Brain pericyte (primary cell): ENCODE measurements around the gene IST1.
"Not testable (repeated sequence)": the region's sequence is repeated elsewhere in the genome, so short reads cannot be mapped to it uniquely, and the experiment has no call there.

Experiments used
- DNase-seq: peaks from one replicate; pipeline ENCODE4 v3.0.0-alpha.2; 2012; ENCODE audit warnings: low read depth, low spot score

Gene IST1

DNA sequence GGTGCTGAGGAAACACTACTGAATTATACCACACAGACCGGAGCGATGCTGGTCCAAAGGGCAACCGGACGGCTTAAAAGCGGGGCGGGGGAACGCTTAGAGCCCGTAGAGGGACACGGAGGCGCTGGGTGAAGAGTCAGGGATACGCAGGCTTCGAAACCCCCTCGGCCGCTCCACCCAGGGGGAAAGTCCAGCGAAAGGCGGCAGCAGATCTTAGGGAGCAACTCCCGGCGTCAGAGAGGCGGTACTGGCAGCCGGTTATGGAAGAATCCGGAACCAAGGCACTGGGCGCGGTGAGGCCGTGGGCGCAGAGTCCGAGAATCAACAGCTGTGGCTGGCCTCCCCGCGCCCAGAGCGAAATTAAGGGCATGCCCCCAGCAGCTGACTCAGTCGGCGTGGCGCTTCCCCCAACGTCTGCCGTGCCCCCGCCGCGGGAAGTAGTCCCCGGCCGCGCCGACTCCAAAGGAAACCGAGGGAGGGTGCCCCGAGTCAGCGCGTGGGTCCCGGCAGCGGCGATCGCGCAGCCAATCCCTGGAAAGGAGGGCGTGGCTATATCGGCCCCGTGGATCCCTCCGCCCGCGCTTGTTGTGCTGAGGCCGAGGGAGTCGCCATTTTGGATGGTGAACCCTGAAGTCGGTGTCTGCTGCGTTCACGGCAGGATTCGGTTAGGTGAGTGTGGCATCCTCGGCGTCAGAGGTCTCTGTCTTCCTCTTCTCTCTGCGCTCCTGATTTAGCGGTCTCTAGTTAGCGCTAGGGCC lies at the start of gene IST1:
Gene IST1, plus strand, starts transcription at position 611 of the 758 bp plus-strand sequence. CDS start 20,110 bp downstream, outside the sequence.
- peak; percentile 92 for DNase-seq

DNA sequence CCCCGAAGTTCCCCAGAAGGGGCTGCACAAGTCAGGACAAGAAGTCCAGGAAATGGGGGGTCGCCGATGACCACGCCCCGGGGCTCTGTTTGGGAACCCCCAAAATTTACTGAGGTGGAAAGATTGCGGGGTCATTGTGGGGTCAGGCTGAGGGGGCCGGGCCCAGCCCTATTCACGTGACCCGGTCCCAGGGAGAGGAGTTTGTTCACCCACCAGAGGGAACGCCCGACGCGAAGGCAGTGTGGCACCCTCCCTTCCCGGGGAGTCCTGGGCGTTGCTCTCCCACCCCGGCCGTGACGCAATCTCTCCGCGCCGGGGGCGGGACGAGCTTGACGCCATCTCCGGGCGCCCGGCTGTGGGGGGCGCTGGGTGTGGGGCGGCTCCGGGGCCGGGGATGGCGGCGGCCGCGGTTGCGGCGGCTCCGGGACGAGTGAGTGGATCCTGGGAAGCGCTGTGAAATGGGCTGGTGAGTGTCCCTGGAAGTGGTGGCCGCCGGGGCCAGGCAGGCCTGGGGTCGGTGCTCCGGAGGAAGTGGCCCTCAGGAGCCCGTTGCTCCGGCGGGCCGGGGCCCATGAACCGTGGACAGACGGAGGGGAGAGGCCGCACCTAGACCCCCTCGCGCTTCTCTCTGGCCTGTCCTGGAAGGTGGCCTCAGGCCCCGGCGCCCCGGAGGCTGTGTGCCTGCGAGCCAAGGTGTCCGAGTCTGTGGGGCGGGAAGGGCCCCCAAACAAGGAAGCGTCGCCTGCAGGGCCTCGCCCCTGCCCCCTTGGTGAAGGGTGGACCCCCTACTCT lies 49.5 kb upstream of the IST1 start, which contains the start of gene ATXN1L:
Gene ATXN1L, plus strand, starts transcription at position 338 of the 792 bp plus-strand sequence. CDS start 3,765 bp downstream, outside the sequence.
- peak; percentile 59 for DNase-seq

DNA sequence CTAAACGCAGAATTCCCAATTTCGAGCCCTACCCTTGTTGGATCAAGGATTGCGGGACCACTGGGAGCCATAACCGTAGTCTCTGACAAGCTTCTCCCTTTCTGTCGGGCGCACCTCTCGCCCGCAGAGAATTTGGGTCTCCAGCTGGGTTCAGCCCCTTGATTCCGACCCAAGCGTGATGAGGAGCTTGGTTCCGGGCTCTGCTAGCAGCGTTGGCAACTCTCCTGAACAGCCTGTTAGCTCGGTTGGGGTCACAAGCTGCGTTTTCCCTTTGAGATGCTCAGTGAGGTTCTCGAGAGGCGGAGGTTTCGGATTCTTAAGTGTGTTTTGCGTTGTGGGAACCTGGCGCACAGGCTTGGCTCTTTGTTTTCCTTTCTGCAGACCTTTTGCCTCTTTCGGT lies 48.9 kb upstream of the IST1 start:
- DNase-seq = no peak

DNA sequence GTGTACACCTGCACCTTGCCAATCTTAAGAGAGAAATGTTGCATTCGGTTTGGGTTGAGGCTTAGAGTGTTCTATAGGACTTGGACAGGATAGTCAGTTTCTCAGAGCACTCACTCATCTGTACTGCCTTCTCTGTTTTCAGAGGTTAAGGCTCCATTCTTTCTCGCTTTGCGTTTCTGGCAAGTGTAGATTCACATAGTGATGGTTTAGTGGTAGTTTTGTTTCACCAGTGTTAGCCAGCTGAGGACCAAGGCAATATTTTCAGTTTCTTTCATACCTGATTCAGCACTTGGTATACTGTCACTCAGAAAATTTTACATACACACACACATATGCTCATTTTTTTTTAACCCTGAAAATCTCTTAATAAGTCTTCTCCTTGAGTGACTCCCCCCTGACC lies 48.2 kb upstream of the IST1 start:
- DNase-seq = no peak

- DNase-seq = no peak
Observed at GRCh38 chr16:71848622-71849021, 46.7 kb upstream of the IST1 start.

DNA sequence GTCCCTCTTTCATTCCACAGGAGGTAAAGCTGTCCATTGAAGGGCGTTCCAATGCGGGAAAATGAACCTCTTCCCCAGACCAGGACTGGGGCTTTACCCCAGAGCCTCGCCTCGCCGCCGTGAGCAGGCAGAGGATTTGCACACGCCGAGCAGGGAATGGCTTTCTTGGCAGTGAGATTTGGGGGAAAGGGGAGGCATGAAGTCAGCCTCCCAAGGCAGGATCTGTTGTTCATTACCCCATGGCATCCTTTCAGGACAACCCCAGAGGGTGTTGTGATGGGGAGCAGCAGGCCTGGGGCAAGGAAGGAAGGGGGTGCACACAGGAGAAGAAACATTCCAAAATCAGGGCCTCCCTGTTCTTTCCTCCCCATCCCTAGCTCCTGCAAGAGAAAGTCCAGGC lies 43.6 kb upstream of the IST1 start:
- no peak for DNase-seq

- no peak for DNase-seq
Observed at GRCh38 chr16:71852158-71852557, 43.2 kb upstream of the IST1 start.

DNA sequence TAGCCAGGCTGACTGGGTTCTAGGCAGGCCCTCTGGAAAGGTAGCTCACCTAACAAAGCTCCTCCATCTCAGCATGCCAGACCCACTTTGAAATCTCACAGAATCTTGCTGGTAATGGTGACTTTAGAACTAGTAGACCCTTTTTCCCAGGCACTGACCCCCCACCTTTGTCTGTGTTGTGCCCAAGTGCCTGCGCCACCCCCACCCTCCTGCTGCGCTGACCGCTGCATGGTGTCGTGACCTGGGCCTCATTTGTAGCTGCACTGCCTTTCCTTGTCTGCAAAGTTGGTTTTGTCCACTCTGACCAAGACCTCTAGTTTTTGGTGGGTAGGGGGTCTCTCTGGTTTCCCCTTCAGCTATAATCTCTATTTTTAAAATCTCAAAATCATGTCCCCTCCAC lies 42.8 kb upstream of the IST1 start:
- DNase-seq = no peak

DNA sequence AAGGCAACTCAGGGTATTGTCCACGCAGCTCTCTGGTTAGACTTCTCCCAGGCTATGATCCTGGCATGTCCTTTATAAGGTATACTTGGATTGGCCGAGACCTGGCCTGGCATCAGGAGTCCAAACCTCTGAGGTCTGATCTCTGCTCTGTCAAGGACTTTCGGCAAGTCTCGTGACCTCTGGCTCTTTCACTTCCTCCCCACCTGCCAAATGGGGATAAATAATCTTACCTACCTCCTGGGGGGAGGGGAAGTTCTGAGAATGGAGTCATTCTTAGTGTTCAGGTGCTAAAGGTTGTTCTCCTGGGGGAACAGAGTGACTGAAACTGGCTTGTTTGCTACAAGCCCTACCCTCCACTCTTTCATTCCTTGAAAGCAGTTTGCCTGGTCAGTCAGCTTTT lies 41.9 kb upstream of the IST1 start:
- no peak for DNase-seq

GRCh38 chr16:71854369-71854948 lies 40.9 kb upstream of the IST1 start:
- no peak for DNase-seq

- DNase-seq = no peak
Observed at GRCh38 chr16:71855937-71856662, 39.2 kb upstream of the IST1 start.

- no peak for DNase-seq
Observed at GRCh38 chr16:71859762-71860521, 35.4 kb upstream of the IST1 start.

DNA sequence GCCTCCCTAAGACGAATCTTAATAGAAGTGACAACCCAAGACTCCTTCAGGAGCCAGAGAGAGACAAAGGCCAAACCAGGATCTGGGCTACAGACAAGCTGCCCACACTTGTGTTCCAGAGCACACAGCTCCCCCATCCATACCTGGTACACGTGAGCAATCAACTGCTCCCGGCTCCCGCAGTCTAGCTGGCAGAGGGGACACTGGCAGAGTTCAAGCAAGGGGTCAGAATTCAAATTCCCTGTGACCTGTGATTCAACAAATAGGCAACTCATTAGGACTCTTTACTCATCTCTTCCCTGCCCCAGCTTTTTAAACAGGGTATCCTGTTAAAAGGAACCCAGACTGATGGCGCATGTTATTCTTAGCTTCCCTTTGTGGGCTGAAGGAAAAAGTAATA lies 31.3 kb upstream of the IST1 start:
- DNase-seq = no peak

- no peak for DNase-seq
Observed at GRCh38 chr16:71865173-71865863, 30.0 kb upstream of the IST1 start.

DNA sequence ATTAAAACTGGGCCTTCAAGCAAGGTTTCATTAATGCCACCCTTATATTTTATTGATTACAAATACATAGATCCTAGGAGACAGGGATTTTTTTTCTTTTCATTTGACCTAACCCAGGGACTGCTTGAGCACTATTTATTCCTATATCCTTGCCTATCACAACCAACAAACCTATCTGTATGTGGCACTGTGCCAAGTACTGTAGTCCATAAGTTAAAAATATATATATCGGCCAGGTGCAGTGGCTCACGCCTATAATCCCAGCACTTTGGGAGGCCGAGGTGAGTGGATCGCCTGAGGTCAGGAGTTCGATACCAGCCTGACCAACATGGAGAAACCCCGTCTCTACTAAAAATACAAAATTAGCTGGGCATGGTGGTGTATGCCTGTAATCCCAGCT lies 28.2 kb upstream of the IST1 start:
- DNase-seq = not testable (repeated sequence)

- no peak for DNase-seq
Observed at GRCh38 chr16:71867939-71868338, 27.4 kb upstream of the IST1 start.

DNA sequence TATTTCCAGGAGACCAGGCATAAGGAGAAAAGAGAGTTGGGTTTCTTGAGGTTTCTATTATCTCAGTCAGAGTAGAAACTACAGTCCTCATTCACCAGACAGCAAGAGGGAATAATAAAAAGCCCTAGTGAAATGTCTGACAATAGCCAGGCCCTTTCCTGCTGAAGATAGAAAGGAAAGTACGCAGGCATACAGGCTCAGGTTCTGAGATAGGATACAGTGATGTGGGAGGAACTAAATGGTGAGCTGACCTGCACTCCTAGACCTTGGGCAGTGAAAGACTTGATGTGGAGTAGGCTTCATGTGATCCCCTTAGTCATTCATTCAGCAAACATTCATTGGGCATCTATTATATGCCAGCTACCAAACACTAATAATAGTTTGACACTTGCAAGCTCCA lies 26.2 kb upstream of the IST1 start:
- DNase-seq = no peak

DNA sequence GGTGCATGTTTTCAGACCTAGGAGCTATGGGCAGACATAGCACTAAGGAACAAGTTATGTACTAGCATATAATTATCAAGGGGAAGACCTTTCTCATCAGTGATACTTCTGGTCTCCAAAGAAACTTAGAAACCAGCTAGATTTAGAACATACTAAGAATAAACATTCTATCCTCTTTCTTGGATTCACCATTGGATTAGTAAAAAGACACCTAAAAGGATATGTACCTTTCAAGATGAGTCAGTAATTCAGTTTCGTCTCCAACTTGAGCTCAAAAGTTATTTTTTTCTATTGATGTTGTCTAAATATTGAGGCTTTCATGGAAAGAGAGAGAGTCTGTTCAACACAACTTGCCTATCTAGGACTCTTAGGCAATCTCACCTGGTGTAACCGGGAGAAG lies 24.5 kb upstream of the IST1 start:
- DNase-seq = no peak

DNA sequence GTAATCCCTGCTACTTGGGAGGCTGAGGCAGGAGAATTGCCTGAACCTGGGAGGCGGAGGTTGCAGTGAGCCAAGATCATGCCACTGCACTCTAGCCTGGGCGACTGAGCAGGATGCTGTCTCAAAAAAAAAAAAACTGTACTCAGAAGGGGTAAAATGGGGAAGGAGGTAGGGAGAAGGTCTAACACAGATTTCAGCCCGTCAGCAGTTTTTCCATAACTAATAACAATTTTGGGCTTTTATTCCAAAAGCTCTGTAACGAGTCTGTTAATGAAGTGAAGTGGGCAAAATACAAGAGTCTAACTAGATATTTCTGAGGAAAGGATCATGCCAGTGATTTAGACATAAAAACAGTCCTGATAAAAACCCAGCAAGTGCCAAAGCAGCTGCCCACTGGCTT lies 22.1 kb upstream of the IST1 start:
- DNase-seq = no peak

- DNase-seq = no peak
Observed at GRCh38 chr16:71878911-71879310, 16.4 kb upstream of the IST1 start.

DNA sequence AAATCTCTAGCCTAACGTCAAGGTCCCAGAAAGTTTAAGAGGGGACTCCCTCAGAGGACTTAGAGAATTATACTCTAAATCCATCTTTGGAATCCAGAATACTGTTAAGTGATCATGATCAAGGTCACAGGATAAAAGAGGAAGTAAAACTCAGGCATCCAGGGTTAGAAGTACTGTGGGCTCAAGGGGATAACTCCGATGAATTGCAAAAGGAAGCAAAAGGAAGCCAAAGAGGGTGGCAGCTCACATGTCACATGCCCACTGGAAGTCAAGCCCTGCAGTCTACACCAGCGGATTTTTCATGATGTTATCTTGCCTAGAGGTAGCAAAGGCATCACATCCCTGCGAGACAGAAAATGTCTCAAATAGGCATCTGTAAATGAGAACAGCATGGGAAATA lies 15.2 kb upstream of the IST1 start:
- DNase-seq = no peak
